Cardiac fibroblast (primary cell): ENCODE results near the gene CYP17A1.
A peak's percentile ranks its signal among the peaks of the same experiment; 100 is the strongest.

Experiments used
- DNase-seq, 2 donors: peaks; one replicate each; pipeline versions ENCODE4 v3.0.0 to v3.0.0-alpha.2; 2010; ENCODE audit warnings: low read depth in 2 of 2
- H3K4me3 ChIP-seq, 2 donors: replicated peaks in 1 of 2; 1 replicate in 1 of 2; 2 replicates in 1 of 2; pipeline ENCODE4 v1.5.1; 2011; ENCODE audit warnings: low read depth in 2 of 2, low read length in 2 of 2, mild to moderate bottlenecking in 2 of 2, moderate library complexity in 1 of 2
- TF ChIP-seq, protein P1 (sequence below): IDR thresholded peaks from one replicate; pipeline ENCODE4 v1.5.1; 2011; ENCODE audit warnings: low read depth, mild to moderate bottlenecking, low read length, inconsistent platforms

Gene CYP17A1

GRCh38 chr10:102795453-102796406 is 41.5 kb downstream of the CYP17A1 start:
- no peak overlapping the region for H3K4me3 ChIP-seq
- DNase-seq = no peak
- TF ChIP-seq, protein P1, sequence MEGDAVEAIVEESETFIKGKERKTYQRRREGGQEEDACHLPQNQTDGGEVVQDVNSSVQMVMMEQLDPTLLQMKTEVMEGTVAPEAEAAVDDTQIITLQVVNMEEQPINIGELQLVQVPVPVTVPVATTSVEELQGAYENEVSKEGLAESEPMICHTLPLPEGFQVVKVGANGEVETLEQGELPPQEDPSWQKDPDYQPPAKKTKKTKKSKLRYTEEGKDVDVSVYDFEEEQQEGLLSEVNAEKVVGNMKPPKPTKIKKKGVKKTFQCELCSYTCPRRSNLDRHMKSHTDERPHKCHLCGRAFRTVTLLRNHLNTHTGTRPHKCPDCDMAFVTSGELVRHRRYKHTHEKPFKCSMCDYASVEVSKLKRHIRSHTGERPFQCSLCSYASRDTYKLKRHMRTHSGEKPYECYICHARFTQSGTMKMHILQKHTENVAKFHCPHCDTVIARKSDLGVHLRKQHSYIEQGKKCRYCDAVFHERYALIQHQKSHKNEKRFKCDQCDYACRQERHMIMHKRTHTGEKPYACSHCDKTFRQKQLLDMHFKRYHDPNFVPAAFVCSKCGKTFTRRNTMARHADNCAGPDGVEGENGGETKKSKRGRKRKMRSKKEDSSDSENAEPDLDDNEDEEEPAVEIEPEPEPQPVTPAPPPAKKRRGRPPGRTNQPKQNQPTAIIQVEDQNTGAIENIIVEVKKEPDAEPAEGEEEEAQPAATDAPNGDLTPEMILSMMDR = no peak

- TF ChIP-seq, protein P1 = no peak
- H3K4me3 ChIP-seq = no peak overlapping the region
Measured at GRCh38 chr10:102791754-102792395, 45.3 kb downstream of the CYP17A1 start.

DNA sequence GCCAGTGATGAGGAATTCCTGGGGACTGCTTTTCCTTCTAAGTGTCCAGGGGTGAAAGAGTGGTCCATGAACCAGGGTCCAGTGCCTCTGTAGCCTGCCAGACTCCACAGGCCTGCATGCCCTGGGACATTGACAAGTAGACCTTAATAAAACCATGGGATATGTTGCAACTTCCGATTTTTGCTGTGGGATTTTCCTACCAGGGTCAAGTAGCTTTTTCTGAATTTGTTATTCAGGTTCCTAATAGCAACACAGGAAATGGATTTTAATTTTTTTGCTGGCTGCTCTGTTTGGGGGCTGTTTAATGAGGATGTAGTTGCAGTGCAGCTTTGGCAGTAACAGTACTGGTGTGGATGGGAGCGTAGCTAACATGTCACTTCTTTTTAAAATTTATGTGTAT is 51.4 kb downstream of the CYP17A1 start:
- TF ChIP-seq, protein P1 = no peak
- H3K4me3 ChIP-seq = no peak overlapping the region
- DNase-seq = peak; percentile 76 to 90

More at GRCh38 chr10:102791754-102792395, 45.3 kb downstream of the CYP17A1 start:
- no peak for DNase-seq

- peak overlapping the region; percentile 8 to 25 for H3K4me3 ChIP-seq
- peak in 1 of 2 donors; percentile 55 for DNase-seq
- TF ChIP-seq, protein P1 = no peak
Measured at GRCh38 chr10:102783568-102783967, 53.6 kb downstream of the CYP17A1 start.

DNA sequence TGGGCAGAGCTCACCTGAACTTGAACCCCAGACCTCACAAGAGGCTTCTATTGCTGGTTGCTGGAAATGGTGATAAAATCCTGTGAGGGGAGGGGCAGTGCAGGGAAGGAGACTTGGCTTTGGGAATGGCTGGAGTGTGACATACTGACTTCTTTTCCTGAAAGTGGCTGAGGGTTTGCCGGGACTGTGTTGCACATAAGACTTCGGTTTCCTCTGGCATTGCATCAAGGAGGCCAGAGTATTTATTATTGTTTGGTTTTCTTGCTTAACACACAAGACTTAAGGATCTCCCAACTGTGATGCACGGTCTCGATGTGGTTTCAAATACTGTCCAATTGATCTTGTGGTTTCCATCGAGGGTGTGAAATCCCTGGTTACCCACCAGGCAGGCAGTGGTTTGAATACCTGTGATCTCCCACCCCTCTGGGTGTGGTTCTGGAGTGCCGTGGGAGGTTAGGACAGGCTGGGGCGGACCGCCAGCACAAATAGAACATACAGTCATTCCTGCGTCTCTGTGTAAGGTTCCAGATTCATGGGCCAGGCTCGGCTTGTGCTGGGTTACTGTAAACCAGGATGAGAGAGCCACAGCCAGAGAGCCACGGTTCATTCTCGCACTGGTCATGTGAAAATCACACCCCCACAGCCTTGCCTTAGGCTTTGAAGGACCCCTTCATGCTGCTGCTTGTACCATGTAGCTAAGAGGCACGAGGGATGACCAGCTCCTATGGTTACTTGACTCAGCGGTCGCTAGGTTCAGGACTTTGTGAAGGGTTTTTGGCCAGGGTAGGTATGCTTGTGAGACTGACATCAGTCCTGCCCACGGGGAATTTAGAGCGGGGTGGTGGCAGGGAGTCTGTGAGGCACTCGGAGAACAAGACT is 54.3 kb downstream of the CYP17A1 start:
- H3K4me3 ChIP-seq = peak overlapping the region; percentile 8 to 25
- TF ChIP-seq, protein P1 = no peak
- DNase-seq = peak; percentile 94 to 95

DNA sequence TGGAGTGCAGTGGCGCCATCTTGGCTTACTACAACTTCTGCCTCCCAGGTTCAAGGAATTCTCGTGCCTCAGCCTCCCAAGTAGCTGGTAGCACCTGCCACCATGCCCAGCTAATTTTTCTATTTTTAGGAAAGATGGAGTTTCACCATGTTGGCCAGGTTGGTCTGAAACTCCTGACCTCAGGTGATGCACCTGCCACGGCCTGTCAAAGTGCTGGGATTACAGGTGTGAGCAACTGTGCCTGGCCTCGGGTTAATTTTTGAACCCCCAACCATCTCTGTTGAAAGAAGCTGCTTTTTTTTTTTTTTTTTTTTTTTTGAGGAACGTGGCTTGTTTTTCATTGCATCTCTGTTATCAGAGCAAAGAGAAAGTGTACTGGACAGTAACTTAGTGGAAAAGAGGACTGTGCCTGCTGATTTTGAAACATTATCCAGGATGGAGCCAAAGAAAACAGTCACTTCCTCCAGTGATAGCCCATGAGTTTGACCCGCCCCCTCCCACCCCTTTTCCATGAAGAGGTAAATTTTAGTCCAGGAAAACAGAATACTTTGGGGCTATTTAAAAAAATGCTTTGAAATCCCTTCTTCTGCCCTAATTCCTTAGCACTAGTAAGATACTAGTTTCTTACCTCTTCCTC is 55.2 kb downstream of the CYP17A1 start:
- TF ChIP-seq, protein P1 = no peak
- DNase-seq = peak; percentile 77 to 86
- H3K4me3 ChIP-seq = peak overlapping the region in 1 of 2 donors; percentile 6
